OCI-LY3 (cell line): ENCODE data around the gene INS.

Source experiments
- H2AFZ ChIP-seq: fragments of 200-600, 300-600 bp; shearing (Covaris generic); 2 replicates; pipeline ENCODE4 v1.6.0; 2014; ENCODE audit warnings: antibody characterized with exemption, low read depth, low read length
- H3K27ac ChIP-seq: fragments of 200-600, 300-600 bp; sonication (generic); 2 replicates; pipeline ENCODE4 v1.5.1; 2014; ENCODE audit warnings: mild to moderate bottlenecking, low read length, moderate library complexity, mixed read lengths
- H3K27me3 ChIP-seq: fragments of 200-600, 300-600 bp; sonication (generic); 2 replicates; pipeline ENCODE4 v1.6.1; 2014; ENCODE audit warnings: low read depth, low read length, mixed read lengths
- H3K36me3 ChIP-seq: fragments of 200-600, 300-600 bp; sonication (generic); replicated peaks from 2 replicates; pipeline ENCODE3; 2014; ENCODE audit warnings: low read depth, low read length, mixed read lengths
- H3K4me1 ChIP-seq: fragments of 300-600, 200-600 bp; sonication (generic); 2 replicates; pipeline ENCODE4 v1.6.1; 2014; ENCODE audit warnings: low read length, mixed read lengths
- H3K4me2 ChIP-seq: fragments of 200-600, 300-600 bp; sonication (generic); 2 replicates; pipeline ENCODE4 v1.6.1; 2014; ENCODE audit warnings: low read length, mixed read lengths
- H3K4me3 ChIP-seq: fragments of 300-600, 200-600 bp; sonication (generic); 2 replicates; pipeline ENCODE4 v1.5.1; 2014; ENCODE audit warnings: antibody characterized with exemption, mild to moderate bottlenecking, low read length, moderate library complexity
- H3K79me2 ChIP-seq: fragments of 300-600, 200-600 bp; shearing (Covaris generic); 2 replicates; pipeline ENCODE4 v1.6.1; 2014; ENCODE audit warnings: mild to moderate bottlenecking, low read length, mixed read lengths
- H3K9ac ChIP-seq: fragments of 300-600, 200-600 bp; shearing (Covaris generic); 2 replicates; pipeline ENCODE4 v1.6.0; 2014; ENCODE audit warnings: mild to moderate bottlenecking, low read length, moderate library complexity
- H3K9me3 ChIP-seq: fragments of 200-600, 300-600 bp; shearing (Covaris generic); 2 replicates; pipeline ENCODE4 v1.6.1; 2014; ENCODE audit warnings: low read length, mixed read lengths; ENCODE audit not compliant: insufficient read depth
- H4K20me1 ChIP-seq: fragments of 200-600, 300-600 bp; sonication (generic); 2 replicates; pipeline ENCODE4 v1.6.1; 2016; ENCODE audit warnings: low read length, mixed read lengths; ENCODE audit not compliant: insufficient read depth
- EZH2phosphoT487 ChIP-seq: fragments of 200-600 bp; shearing (Covaris generic); IDR thresholded peaks from 2 replicates; pipeline ENCODE4 v1.6.1; 2018; ENCODE audit warnings: antibody characterized with exemption, mixed run types, low read depth
- TF ChIP-seq, protein P1 (sequence below): fragments of 200-600, 300-600 bp; sonication (generic); IDR thresholded peaks from 2 replicates; pipeline ENCODE4 v1.5.1; 2014; ENCODE audit warnings: antibody characterized with exemption, low read length, low read depth

The INS gene

DNA sequence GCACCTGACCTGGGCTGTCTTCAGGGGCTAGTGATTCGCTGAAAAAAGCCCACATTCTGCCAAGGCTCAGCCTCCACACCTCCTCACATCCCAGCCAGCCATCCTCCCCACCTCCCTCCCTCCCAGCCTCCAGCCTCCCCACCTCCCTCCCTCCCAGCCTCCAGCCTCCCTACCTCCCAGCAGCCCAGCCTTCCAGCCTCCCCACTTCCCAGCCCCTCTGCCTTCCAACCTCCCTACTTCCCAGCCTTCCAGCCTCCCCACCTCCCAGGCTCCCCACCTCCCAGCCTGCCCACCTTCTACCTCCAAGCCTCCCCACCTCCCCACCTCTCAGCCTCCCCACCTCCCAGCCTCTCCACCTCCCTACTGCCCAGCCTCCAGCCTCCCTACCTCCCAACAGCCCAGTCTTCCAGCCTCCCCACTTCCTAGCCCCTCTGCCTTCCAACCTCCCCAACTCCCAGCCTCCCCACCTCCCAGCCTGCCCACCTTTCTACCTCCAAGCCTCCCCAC lies 44.3 kb upstream of the INS start:
- no peak overlapping the region for H2AFZ ChIP-seq
- no peak overlapping the region for H3K4me2 ChIP-seq
- H3K4me3 ChIP-seq = no peak overlapping the region
- no peaks in the 10 kb centered on the region for H4K20me1 ChIP-seq
- H3K27me3 ChIP-seq = no peaks in the 10 kb centered on the region
- no peak overlapping the region for H3K27ac ChIP-seq
- TF ChIP-seq, protein P1, sequence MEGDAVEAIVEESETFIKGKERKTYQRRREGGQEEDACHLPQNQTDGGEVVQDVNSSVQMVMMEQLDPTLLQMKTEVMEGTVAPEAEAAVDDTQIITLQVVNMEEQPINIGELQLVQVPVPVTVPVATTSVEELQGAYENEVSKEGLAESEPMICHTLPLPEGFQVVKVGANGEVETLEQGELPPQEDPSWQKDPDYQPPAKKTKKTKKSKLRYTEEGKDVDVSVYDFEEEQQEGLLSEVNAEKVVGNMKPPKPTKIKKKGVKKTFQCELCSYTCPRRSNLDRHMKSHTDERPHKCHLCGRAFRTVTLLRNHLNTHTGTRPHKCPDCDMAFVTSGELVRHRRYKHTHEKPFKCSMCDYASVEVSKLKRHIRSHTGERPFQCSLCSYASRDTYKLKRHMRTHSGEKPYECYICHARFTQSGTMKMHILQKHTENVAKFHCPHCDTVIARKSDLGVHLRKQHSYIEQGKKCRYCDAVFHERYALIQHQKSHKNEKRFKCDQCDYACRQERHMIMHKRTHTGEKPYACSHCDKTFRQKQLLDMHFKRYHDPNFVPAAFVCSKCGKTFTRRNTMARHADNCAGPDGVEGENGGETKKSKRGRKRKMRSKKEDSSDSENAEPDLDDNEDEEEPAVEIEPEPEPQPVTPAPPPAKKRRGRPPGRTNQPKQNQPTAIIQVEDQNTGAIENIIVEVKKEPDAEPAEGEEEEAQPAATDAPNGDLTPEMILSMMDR = no peak
- TF ChIP-seq EZH2phosphoT487 = no peak
- H3K79me2 ChIP-seq = no peaks in the 10 kb centered on the region
- H3K9me3 ChIP-seq = no peaks in the 10 kb centered on the region
- H3K36me3 ChIP-seq = no peaks in the 10 kb centered on the region
- no peaks in the 10 kb centered on the region for H3K4me1 ChIP-seq
- H3K9ac ChIP-seq = no peak overlapping the region

DNA sequence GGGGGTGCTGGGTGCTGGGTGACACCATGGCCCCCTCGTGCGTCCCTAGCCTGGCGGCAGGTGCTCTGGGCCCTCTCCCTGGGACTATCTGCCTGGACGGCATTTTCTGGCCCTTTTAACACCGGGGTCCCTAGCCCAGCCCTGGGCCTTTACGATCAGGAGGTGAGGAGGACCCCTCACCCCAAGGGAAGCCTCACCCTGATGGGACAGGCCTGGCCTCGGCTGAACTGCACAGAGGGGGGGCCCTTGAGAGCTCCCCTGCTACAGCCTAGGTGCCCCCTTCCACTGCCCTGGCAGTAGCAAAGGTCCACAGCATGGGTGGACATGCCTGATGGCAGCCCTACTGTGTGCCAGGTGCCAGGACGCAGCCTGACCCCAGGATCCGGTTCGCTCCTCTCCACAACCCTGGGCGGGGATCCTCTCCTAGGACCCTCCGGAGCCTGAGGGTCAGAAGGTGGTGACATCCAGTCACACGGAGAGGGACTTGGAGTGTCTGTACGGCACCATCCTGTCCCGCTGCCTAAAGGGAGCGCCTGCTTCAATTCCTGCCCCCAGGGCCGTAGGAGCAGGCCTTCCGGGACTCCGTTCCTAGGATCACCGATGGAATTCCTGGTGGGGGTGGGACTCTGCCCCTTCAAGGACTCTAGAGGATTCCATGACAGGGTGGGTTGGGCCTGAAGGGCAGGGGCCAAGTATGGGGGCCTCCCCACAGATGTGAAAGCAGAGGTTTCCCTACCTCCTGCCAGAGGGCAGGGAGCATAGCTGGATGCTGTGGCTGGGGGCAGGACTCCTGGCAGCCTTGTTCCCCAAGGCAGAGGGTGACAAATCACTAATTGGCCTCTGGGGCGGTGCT lies 43.6 kb upstream of the INS start:
- TF ChIP-seq EZH2phosphoT487 = no peak
- TF ChIP-seq, protein P1 = no peak
- no peaks in the 10 kb centered on the region for H3K4me1 ChIP-seq
- H3K27ac ChIP-seq = no peak overlapping the region
- H2AFZ ChIP-seq = no peak overlapping the region
- no peaks in the 10 kb centered on the region for H3K9me3 ChIP-seq
- H3K27me3 ChIP-seq = no peaks in the 10 kb centered on the region
- H4K20me1 ChIP-seq = no peaks in the 10 kb centered on the region
- no peak overlapping the region for H3K4me2 ChIP-seq
- H3K9ac ChIP-seq = no peak overlapping the region
- no peak overlapping the region for H3K4me3 ChIP-seq
- no peaks in the 10 kb centered on the region for H3K36me3 ChIP-seq
- H3K79me2 ChIP-seq = no peaks in the 10 kb centered on the region

DNA sequence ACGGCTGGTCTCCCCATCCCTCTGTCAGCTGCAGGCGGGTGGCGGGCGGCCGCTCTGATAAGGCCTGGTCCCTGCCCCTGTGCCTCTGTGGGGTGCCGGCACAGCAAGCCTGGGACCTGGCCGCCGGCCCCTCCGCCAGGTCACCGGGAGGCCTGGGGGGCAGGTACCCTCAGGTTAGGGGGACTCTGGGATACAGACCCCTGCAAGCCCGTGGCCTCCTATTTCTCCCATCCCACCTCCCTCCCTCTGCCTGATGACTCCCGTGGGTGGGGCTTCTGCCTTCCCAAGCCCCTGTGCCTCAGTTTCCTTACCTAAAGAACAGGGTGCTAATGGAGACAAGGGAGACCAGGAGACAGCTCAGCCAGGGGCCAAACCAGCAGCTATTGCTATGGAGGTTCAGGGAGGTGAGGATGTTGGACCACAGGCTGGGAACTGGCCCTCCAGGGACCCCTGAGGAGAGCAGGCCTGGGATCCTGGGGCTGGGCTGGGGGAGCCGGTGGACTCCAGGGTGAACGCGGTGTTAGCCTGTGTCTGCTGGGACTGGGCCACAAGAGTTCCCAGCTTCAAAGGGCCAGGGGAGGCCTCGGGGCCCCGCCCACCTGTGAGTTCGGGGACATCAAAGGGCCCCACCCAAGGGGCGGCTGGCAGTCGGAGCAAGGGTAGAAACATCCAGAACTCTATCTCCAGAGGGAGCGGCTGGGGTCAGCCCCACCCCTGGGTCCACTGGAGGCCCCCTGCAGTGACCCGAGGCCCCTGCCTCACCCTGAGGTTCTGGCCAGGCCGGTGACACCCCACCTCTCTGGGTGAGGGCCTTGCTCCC lies 42.6 kb upstream of the INS start:
- no peaks in the 10 kb centered on the region for H4K20me1 ChIP-seq
- H3K4me2 ChIP-seq = no peak overlapping the region
- H3K9ac ChIP-seq = no peak overlapping the region
- H3K36me3 ChIP-seq = no peaks in the 10 kb centered on the region
- no peaks in the 10 kb centered on the region for H3K79me2 ChIP-seq
- H3K27me3 ChIP-seq = no peaks in the 10 kb centered on the region
- no peaks in the 10 kb centered on the region for H3K4me1 ChIP-seq
- TF ChIP-seq EZH2phosphoT487 = no peak
- TF ChIP-seq, protein P1 = no peak
- no peak overlapping the region for H3K4me3 ChIP-seq
- H3K27ac ChIP-seq = no peak overlapping the region
- no peaks in the 10 kb centered on the region for H3K9me3 ChIP-seq
- no peak overlapping the region for H2AFZ ChIP-seq

DNA sequence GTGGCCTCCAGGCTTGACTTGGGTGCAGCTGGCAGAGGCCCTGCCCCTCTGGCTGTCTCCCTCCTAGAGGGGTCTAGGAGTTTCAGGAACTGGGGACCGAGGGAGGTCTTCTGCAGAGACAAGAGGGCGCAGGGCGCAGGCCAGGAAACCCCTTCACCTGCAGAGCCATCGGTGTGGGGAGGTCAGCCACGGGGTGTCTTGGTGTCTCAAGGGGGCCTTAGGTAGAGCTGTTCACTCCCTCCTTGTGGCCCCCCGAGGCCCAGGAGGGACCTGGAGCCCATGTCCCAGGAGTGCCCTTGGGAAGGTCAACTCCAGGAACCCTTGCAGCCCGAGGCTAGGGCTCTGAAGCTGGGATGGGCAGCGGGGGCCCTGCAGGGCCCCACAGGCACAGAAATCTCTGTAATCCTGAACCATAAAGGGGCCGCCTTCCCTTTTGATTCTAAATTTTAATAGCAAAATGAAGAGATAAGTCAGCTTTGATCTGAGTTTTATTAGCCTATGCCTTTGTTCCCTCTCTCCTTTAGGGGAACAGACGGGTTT lies 42.0 kb upstream of the INS start:
- no peak overlapping the region for H3K9ac ChIP-seq
- H3K79me2 ChIP-seq = no peaks in the 10 kb centered on the region
- H4K20me1 ChIP-seq = no peaks in the 10 kb centered on the region
- no peaks in the 10 kb centered on the region for H3K4me1 ChIP-seq
- TF ChIP-seq, protein P1 = no peak
- TF ChIP-seq EZH2phosphoT487 = no peak
- H3K36me3 ChIP-seq = no peaks in the 10 kb centered on the region
- no peak overlapping the region for H3K27ac ChIP-seq
- no peak overlapping the region for H2AFZ ChIP-seq
- H3K4me2 ChIP-seq = no peak overlapping the region
- no peaks in the 10 kb centered on the region for H3K27me3 ChIP-seq
- no peaks in the 10 kb centered on the region for H3K9me3 ChIP-seq
- H3K4me3 ChIP-seq = no peak overlapping the region
